NCI-H187 (cell line): ENCODE results near the gene TROAP.
A peak's percentile ranks its signal among the peaks of the same experiment; 100 is the strongest.
"Not testable (repeated sequence)": the region's sequence is repeated elsewhere in the genome, so short reads cannot be mapped to it uniquely, and the experiment has no call there.

ENCODE experiments used
- DNase-seq, 2 experiments: peaks; one replicate each; lab custom pipeline; 2025; lab: John Stamatoyannopoulos, UW

Gene TROAP, protein sequence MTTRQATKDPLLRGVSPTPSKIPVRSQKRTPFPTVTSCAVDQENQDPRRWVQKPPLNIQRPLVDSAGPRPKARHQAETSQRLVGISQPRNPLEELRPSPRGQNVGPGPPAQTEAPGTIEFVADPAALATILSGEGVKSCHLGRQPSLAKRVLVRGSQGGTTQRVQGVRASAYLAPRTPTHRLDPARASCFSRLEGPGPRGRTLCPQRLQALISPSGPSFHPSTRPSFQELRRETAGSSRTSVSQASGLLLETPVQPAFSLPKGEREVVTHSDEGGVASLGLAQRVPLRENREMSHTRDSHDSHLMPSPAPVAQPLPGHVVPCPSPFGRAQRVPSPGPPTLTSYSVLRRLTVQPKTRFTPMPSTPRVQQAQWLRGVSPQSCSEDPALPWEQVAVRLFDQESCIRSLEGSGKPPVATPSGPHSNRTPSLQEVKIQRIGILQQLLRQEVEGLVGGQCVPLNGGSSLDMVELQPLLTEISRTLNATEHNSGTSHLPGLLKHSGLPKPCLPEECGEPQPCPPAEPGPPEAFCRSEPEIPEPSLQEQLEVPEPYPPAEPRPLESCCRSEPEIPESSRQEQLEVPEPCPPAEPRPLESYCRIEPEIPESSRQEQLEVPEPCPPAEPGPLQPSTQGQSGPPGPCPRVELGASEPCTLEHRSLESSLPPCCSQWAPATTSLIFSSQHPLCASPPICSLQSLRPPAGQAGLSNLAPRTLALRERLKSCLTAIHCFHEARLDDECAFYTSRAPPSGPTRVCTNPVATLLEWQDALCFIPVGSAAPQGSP

DNA sequence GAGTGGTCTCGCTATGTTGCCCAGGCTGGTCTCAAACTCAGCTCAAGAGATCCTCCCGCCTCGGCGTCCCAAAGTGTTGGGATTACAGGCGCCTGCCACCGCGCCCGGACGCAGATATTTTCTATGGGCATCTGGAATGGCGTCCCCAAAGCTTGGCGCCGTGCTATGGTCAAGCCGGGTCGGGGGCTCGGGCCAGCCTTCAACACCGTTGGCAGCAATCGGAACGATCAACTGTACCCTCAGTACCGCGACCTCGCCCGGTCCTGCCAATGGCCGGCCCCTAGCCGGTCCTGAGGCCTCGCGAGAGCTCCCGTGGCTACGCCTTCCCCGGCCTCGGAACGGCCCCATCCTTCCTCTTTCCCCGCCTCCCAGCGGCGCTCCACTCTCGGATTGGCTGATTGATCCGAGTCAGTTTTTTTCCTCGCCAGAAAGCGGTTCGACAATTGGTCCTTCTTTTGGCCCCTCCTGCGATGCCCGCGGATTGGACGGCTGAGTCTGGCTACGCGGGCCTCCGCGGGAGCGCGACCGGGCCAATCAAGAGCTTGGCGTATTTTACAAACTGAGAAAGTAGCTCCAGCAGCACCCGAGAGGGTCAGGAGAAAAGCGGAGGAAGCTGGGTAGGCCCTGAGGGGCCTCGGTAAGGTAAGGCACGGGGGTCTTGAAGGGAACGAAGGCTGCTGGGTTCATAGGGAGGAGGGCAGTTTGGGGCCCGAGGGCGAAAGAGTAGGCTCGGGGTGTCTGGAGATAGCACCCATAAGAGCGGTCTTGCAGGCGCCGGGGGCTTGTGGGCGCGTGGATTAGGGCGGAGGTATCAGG, at the start of gene TROAP:
Gene TROAP (plus strand): TSS at position 548 of the 816 bp plus-strand sequence. CDS start 354 bp downstream, outside the sequence.
- peak; percentile 97 for DNase-seq

DNA sequence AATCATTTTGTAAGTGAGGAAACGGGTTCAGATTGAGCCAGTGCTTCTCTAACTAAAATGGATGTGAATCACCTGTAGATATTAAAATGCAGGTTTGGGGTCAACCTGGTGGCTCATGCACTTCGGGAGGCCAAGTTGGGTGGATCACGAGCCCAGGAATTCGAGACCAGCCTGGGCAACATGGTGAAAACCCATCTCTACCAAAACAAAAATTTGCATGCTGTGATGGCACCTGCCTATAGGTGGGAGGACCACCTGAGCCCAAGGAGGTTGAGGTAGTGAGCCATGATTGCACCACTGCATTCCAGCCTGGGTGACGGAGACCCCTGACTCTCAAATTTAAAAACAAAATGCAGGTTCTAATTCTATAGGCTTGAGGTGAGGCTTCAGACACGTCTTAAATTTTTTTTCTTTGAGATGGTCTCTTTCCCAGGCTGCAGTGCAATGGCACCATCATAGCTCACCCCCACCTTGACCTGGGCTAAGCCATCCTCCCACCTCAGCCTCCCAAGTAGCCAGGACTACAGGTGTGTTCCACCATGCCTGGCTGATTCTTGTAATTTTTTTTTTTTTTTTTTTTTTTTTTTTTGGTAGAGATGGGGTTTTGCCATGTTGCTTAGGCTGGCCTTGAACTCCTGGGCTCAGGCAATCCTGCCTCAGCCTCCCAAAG, 49.2 kb upstream of the TROAP start:
- DNase-seq = no peak

DNA sequence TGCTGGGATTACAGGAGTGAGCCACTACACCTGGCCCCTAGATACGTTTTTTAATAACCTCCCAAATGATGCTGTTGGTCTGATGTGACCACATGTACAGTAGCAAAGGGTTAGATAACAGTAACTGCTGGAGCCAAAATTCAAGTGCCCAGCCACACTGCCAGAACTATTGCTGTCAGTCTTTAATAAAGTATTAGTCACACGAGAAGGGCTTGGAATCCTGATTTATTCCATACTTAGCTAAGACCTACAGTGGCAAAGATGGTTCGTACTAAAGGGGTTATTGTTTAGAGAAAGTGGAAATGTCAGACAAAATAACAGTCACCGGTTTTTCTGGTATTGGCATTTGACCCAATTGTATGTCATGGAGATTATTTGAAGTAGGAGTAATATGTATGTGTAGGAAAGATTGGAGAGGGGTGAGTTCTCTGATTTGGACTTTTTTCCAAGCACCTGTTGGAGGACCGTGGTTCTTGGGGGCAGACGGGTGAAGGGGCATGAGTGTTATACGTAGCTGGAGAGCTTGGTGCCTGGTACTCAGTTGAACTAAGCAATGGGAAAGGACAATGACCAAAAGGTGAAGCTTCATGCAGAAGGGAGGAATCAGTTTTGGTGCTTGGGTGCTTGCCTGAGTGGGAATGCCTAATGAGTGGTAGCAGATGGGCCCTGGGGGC, 48.5 kb upstream of the TROAP start:
- DNase-seq = no peak

DNA sequence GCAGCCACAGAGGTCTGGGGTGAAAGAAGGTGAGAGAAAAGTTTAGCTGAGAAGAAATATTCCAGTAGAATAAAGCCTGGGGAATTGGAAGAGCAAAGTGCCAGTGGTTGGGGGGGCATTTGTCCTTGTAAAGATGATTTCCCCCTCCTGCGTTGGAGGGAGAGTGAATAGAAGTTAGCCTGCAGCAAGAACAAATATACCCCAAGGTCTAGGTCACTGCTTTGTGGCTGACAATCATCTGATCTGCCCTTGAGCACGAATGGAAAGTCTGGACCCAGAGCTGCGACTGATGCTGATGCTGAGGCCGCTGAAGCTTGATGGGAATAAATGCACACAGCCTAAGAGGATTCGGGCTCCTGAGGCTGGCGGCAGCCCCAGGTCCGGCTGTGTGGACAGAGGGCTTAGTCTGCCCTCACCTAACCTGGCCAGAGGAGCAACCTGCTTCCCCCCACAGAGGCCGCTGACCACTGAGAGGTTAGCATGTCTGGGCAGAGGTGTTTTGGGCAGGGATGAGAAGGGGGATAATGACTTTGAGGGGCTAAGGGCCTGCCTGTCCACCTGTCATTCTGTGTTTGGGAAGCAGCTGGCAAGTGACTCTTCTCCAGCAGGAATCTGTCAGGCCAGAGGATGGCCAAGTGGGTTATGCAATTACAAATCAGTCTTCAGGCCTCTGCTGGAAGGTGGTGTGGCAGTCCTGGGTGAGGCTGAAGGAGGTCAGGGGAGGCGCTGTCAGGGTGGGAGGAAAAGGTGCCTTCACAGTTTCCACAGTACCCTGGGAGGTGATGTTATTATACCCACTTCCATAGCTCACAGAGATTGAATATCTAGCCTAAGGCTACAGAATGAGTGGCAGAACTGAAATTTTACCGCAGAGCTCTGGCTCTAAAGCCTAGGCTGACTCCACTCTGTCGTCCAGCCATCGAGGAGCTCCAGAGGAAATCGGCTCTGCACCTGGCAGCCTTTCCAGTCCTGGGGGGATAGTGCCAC, 46.5 kb upstream of the TROAP start:
- DNase-seq = no peak

DNA sequence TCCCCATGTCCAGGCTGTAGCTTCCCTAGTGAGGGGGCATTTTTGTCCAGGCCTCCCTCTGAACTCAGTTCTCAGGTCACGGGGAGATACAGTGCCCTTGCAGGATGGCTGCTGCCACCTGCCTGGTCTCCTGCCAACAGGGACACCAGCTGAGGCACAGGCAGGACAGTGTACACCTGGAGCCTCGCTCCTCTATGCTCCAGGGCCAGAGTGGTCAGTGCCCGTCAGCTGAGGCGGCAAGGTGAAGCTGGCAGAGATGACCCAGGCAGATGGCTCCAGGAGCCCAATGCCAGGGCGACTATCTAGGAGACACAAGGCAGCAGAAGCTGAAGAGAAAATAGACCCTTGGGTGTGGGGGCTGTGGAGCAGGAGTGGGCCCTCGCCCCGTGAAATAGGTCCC, 45.6 kb upstream of the TROAP start:
- no peak for DNase-seq

DNA sequence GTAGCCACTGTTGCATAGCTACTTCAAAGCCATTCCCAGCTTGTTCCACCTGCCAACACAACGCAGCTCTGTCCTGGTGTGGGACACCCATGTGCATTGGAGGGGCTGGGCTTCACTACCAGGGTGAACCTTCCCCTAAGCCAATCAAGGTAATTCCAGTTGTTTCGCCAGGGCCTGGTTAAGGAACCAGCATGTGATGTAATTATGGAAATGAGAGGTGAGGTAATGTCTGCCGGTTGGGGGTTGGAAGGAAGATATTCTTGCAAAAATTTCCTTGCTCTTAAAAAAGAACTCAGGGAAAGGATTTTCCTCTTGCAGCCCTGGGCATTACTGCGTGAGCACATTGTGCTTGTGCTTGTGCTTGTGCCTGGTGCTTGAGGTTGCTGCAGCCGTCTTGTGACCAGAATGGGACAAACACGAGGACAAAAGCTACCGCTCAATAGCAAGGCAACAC, 43.3 kb upstream of the TROAP start:
- no peak for DNase-seq

DNA sequence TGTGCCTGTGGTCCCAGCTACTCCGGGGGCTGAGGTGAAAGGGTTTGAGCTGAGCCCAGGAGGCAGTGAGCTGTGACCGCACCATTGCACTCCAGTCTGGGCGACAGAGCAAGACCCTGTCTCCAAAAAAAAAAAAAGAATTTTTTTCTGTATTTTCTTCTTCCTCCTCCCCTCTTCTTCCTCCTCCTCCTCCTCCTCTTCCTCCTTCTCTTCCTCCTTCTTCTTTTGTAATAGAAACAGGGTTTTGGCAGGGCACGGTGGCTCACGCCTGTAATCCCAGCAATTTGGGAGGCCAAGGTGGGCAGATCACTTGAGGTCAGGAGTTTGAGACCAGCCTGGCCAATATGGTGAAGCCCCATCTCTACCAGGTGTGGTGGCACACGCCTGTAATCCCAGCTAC, 42.5 kb upstream of the TROAP start:
- DNase-seq = not testable (repeated sequence)

DNA sequence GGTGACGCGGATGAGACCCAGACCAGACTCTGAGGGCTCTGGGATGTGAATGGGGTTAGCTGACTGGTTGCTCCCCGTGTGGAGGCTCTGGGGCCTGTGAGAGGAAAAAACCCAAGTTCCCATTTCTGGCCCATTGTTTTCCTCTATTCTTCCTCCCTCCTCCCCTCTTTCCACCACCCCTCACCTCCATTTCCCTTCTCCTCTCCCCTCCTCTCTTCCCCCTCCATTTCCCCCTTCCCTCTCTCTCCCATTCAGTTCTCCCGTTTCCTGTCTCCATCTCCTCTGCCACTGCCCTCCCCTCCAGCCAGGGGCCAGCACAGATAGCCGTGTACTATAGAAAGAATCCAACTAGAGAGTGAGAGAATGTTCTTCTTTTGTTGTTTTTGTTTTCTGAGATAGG, 40.8 kb upstream of the TROAP start:
- DNase-seq = no peak

DNA sequence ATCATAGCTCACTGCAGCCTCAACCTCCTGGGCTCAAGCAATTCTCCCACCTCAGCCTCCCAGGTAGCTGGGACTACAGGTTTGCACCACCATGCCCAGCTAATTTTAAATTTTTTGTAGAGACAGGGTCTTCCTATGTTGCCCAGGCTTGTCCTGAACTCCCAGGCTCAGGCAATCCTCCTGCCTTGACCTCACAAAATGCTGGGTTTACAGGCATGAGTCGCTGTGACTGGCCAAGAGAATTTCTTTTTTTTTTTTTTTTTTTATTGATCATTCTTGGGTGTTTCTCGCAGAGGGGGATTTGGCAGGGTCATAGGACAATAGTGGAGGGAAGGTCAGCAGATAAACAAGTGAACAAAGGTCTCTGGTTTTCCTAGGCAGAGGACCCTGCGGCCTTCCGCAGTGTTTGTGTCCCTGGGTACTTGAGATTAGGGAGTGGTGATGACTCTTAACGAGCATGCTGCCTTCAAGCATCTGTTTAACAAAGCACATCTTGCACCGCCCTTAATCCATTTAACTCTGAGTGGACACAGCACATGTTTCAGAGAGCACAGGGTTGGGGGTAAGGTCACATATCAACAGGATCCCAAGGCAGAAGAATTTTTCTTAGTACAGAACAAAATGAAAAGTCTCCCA, 40.2 kb upstream of the TROAP start:
- not testable (repeated sequence) for DNase-seq

DNA sequence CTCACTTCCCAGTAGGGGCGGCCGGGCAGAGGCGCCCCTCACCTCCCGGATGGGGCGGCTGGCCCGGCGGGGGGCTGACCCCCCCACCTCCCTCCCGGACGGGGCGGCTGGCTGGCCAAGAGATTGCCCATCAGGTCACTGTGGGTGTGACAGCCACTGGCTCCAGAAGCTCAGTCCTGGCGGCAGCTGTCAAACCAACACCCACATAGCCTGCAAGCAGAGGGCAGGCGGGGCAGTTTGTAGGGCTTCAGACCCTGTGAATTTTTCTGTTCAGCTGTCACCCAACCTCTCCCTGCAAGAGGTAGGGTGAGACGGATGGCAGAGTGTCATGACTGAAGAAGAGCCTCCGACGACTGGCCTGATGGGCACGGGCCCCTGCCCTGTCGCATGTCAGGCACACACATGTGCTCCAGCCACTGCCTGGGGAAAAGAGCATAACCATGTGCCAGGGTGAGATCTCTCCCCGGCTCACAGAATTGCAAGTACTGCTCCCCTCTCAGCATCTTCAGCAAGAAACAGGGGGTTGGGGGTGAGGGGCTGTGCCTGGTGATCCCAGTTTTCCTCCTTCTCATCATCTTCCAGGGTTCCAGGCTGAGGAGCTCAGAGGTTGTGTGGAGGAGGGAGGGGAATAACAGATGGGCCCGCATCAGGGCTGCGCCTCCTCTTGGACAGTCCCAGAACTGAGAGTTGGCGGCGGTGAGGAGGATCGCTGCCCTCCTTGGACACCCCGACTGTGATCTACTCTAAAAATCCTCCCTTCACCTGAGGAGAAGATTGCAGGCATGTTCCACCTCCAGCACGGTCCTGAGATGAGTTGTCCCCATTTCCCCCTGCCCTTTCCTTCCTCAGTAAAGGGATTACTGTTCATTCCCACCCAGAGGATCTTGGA, 39.3 kb upstream of the TROAP start:
- no peak for DNase-seq

DNA sequence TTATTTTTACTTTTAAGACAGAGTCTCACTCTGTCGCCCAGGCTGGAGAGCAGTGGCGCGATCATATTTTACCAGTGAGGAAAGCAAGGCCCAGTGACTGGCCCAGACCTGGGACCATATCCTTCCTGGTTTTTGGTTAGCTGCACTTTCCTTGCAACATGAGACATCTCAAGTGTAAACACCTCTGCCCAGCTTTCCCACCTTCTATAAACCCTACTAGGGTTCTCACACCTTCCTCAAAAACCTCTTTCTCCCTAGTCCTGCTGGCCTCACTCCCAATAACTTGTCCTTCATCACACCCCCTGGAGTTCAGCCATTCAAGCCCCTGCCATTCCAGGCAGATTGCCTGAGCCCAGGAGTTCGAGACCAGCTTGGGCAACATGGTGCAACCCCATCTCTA, 38.4 kb upstream of the TROAP start:
- no peak for DNase-seq

DNA sequence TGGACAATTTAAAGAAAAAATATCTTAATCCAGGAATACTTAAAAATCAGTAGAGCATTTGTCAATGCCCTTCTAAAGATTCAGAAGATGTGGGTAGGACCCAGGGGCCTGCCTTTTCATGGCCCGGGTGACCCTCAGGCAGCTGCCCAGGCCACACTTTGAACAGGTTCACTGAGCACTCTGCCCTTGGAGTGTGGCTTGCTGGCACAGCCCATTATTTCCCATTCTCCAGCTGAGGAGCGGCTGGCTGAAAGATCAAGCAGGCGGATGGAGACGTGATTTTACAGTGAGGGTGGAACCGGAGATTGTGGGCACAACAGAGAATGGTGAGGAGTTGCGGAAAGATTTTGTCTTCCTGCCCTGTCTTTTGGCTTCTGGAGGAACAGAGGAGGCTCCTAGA, 35.2 kb upstream of the TROAP start:
- DNase-seq = no peak

DNA sequence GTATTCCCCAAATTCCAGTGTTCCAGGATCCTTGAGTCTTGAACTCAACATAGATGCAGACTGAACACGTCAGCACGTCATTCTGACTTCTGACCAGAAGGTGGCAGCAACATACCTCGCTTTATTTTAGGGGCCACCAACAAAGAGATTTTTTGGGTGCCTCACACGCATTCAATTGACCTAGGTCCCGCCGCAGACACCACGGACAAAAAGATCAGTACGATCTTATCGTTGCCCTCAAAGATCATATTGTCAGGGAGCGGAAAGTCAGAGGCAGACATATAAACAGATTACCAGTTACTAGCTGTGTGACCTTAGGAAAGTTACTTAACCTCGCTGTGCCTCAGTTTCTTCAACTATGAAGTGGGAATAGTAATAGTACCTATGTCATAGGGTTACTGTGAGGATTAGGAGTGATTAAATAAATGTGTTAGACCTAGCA, 34.6 kb upstream of the TROAP start:
- DNase-seq = peak; percentile 43 to 53

DNA sequence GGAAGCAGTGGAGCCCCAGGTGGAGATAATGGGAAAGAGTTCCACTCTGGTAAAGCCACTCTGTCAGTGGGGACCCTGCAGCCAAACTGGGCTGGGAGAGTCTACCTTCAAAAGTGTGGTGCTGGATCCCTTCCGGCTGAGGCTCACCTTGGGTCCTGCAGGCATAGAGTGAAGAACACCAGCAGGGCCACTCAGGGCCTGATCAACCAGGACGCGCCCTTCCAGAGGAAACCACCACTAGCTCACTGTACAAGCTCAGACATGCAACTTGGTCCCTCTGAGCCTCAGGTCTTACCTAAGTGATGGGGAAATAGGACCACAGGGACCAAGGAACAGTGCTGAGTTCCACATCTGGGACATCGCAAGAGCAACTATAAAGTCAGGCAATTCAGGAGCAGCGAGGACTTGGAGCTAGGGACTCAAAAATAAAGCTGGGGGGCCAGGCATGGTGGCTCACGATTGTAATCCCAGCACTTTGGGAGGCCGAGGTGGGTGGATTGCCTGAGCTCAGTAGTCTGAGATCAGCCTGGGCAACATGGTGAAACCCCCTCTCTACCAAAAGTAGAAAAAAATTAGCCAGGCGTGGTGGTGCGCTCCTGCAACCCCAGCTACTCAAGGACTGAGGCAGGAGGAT, 34.0 kb upstream of the TROAP start:
- no peak for DNase-seq

DNA sequence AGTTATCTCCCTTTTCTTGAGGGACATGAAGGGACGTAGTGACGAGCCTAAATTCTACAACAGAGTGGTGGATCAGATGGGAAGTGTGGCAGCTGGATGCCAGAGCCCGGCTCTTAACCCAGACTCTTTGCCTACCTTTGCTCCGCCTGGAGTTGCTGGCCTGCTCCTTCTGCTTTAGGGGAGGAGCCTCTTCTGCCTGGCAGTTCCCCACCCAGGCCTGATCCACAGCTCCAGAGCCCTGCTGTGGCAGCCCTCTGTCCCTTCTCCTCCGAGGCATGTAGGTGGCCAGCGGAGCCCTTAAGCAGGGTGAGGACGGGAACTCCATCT, 30.4 kb upstream of the TROAP start:
- peak in 1 of 2 experiments; percentile 27 for DNase-seq

DNA sequence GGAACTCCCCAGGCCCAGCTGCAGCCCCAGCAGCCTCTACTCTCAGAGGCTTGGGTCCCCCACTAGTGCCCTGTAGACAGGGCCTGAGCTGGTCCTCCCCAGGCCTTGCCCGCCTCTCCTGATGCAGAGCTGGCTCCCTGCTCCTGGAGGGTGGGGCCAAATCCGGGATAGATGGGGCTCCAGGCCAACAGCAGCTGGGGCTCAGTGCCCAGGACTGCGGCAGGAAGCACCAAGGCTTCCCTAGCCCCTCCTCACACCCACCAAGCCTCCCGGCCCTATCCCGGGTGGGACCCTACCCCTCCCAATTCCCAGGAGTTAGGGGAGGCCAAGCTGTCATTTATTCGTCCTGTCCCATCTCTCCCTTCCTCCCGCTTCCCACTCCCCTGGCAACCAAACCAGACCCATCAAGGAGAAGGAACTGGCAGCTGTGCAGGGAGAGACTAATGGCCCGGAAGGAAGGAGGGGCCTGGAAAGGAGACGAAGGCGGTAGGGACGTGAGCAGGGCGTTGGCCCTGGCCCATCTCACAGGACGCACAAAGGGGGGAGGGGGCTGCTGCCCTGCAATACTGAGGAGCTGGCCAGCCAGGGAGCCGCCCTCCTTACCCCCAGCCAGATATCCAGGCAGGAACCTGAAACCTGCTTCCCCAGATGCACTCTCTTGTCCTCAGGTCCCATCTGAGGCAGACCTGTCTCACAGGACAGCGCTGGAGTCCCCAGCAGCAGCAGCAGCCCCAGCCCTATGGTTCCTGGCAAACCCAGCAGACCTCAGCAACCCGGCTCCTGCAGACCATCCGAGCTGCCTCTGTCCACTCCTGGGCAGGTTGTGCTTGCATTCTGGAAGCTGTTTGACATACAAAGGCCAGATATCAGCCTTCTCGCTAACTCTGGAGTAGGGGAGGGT, 29.7 kb upstream of the TROAP start:
- peak; percentile 68 to 69 for DNase-seq
